GM19193 (cell line): ENCODE results near the gene AJM1.
"Not testable (repeated sequence)": the region's sequence is repeated elsewhere in the genome, so short reads cannot be mapped to it uniquely, and the experiment has no call there.

Experiments used
- POLR2A ChIP-seq: IDR thresholded peaks from 4 replicates; pipeline ENCODE4 v1.6.1; 2011; ENCODE audit not compliant: insufficient read depth, insufficient read length; ENCODE audit errors: extremely low read depth

The AJM1 gene

DNA sequence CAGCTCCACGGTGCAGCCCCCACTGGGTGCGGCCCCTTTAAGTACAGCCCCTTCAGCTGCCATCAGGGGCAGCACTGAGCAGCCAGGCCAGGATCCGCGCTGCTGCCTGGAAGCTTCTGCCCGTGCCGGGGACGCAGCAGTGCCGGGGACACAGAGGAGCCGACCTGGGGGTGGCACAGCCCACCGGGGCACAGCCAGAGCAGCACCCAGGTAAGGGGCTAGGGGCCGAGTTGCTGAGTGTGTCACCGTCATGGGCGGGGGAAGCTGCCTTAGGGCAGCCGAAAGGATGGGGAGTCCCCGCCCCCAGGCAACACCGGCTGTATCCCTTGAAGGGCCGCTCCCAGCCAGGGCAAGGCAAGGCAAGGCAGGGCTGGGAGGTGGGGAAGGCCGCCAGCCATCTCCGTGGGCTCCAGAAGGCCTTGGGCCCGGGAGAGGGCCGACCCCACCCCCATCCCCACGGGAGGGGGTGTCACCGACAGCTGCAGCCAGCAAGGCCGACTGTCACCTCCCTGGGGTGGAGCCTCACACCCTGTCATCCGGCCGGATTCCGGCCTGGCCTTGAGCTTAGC is at the start of gene AJM1:
TSS of gene AJM1 (plus strand) at position 99 of the 569 bp plus-strand sequence. CDS start 1,937 bp downstream, outside the sequence.
- TF ChIP-seq POLR2A, result not testable (repeated sequence)

DNA sequence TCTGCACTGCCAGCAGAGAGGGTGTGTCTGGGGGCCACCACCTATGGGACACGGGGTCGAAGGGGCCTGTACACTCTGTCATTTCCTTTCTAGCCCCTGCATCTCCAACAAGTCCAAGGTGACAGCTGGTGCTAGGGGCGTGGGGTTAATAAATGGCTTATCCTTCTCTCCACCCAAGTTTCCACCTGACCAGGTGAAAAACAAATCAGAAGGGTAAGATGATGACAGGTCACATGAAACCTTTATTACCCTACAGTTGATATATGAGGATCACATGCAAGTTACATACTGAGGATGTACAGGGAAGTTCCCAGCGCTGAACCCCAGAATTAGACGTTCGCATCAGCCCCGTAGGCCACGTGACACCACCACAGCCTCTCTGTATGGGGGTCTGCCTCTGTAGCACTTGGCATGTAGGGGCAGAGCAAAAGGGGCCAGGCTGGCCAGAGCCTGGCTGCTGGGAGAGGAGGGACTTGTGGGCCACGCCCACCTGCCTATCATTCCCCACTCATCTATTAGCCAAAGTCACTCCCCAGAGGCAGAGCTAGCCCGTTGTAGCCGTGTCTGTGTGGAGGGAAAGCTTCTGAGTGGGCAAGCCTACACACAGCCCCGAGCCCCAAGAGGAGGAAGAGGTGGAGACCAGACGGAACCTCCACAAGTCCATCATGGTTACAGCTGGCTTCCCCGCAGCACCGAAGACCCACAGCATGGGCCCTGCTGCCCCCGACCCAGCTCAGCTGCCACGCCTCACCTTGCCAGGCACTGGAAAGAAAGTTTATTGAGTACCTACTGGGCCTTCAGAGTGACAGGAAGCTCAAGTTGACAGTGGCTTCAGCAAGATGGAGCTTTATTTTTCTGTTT is 49.0 kb upstream of the AJM1 start:
- TF ChIP-seq POLR2A, result no peak

DNA sequence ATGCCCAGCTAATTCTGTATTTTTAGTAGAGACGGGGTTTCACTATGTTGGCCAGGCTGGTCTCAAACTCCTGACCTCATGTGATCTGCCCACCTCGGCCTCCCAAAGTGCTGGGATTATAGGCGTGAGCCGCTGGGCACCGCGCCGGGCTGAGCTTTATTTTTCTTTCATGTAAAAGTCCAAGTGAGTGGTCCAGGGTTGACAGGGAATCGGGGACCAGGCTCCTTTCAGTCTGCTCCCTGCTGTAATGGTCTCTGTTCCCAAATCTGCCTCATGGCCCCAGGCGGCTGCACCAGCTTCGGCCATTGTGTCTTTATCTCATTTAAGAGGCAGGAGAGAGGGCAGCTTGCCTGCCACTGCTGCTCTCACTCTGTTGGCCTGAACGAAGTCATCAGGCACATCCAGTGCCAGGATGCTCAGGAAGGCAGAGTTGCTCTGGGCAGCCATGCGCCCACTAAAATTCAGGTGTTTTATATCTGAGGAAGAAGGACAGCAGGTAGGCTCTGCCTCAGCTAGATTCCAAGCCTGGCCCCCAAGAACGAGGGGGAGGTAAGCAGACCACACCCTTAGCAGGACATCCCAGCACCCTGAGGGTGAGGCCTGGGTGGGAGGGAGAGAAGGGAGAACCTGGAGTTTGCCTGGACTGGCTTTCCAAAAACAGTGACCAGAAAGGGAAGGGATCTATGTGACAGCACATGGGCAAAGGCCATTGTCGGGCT is 47.8 kb upstream of the AJM1 start:
- TF ChIP-seq POLR2A, result no peak

DNA sequence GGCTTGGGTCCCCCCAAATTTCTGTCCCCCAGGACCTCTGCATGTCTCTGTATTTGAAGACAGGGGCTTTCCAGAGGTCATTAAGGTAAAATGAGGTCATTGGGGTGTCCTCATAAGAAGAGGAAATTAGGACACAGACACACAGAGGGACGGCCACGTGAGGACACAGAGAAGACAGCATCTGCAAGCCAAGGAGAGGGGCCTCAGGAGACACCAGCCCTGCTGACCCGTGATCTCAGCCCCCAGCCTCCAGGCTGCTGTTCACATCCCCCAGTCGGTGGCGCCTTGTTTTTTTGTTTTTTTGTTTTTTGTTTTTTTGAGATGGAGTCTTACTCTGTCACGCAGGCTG is 47.3 kb upstream of the AJM1 start:
- TF ChIP-seq POLR2A, result no peak

DNA sequence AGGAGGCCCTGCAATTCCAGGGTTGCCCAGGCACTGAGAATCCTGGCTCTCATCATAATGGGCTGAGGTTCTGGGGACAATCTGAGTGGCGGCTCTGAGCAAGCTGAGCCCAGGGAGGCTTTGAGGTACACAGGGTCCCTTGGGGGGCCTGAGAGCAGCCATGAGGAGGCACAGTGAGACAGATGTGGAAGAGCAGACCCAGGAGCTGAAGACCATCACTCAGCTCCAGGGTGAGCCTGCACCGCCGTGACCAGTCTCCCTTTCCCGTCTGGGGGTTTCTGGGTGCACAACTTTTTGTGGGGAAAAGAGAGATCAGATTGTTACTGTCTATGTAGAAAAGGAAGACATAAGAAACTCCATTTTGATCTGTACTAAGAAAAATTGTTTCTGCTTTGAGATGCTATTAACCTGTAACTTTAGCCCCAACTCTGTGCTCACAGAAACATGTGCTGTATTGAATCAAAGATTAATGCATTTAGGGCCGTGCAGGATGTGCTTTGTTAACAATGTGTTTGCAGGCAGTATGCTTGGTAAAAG is 46.0 kb upstream of the AJM1 start, which contains the start of gene CCDC183:
TSS of gene CCDC183 (plus strand) at position 101 of the 537 bp plus-strand sequence. CDS start at position 161, 60 bp downstream.
- no peak for TF ChIP-seq POLR2A

DNA sequence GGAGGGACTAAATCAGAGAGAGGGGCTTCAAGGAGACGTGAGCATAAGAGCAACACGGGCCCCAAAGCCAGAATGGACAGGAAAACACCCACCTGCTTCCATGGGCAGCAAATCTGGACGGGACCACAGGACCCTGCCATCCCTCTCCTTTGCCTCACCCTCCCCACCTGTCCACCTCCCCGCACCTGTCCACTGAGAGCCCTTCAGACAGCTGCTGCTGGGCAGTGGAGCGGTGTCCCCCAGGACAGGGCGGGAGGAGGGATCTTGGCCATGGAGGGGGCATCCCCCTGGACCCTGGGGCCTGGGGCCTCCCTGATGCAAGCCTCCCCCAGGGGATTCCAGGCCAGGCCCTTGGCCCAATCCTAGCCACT is 43.6 kb upstream of the AJM1 start:
- no peak for TF ChIP-seq POLR2A

DNA sequence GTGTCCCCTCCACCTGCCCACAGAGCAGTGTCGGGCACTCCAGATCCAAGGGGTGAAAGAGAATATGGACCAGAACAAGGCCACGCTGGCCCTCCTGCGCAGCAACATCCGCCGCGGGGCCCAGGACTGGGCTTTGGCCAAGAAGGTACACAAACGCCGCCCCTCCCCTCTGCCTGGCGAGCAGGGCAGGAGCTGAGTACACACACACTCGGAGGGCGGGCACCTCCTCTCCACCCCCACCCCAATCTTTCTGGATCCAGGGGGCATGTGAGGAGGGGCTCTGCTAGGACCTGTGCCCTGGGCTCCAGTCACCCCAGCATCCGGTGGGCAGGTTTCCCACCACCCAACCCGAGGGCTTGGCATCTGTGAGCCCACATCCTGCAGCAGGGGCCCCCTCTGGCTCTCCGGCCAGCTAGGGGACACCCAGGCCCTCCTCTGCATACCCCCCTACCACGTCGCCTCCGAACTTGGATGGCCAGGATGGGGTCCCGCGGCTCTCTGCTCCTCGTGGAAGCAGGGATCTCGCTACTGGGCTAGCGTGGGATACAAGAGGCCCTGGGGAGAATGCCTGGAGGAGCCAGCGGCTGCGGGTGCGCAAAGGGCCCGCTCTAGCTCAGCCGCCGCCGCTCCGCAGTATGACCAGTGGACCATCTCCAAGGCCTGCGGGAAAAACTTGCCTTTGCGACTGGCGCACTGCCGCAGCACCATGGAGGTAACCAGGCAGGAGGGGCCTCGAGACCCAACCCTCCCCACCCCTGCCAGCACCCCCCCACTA is 43.0 kb upstream of the AJM1 start:
- TF ChIP-seq POLR2A, result no peak

DNA sequence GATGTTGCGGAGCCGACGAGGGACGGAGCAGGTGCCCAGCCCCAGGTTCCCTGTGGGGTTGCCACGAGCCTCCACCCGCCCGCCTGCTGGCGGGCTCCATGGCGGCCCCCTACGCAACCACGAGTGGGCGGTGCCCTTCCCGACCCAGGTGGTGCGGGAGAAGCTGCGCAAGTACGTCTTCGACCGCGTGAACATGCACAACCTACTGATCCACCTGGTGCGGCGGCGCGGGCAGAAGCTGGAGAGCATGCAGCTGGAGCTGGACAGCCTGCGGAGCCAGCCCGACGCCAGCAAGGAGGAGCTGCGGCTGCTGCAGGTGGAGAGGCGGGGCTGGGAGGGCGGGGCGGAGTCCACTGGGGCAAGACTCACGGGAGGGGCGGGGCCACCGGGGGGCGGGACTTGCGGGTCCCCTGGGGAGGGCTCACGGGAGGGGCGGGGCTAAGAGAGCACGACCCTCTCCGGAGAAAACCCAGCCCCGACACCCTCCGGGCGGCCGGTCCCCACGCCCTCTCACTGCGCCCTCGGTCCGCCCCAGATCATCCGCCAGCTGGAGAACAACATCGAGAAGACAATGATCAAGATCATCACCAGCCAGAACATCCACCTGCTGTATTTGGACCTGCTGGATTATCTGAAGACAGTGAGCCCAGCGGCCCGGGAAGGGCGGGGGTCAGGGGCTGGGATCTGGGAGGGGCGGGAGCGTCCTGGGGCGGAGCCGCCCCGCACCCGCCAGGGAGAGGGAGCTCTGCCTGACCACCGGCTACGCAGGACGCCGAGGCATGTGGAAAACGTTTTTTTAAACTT is 42.2 kb upstream of the AJM1 start:
- peak; percentile 32 for TF ChIP-seq POLR2A

DNA sequence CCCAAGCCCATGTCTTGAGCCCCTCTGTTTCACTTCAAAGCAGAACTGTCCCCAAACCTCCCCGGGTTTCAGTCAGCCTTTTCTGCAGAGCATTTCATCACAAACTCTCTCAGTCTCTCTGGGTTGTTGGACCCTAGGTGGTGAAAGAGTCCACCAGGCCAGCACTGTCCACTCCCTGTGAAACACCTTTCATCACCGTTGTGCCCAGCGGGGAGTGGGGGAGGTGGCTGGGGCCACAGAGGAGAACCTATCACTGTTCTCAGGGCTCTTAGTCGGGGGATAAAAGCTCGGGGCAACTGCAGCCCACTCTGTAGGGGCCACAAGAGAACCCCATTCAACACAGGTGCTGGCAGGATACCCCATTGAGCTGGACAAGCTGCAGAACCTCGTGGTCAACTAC is 40.0 kb upstream of the AJM1 start:
- no peak for TF ChIP-seq POLR2A

DNA sequence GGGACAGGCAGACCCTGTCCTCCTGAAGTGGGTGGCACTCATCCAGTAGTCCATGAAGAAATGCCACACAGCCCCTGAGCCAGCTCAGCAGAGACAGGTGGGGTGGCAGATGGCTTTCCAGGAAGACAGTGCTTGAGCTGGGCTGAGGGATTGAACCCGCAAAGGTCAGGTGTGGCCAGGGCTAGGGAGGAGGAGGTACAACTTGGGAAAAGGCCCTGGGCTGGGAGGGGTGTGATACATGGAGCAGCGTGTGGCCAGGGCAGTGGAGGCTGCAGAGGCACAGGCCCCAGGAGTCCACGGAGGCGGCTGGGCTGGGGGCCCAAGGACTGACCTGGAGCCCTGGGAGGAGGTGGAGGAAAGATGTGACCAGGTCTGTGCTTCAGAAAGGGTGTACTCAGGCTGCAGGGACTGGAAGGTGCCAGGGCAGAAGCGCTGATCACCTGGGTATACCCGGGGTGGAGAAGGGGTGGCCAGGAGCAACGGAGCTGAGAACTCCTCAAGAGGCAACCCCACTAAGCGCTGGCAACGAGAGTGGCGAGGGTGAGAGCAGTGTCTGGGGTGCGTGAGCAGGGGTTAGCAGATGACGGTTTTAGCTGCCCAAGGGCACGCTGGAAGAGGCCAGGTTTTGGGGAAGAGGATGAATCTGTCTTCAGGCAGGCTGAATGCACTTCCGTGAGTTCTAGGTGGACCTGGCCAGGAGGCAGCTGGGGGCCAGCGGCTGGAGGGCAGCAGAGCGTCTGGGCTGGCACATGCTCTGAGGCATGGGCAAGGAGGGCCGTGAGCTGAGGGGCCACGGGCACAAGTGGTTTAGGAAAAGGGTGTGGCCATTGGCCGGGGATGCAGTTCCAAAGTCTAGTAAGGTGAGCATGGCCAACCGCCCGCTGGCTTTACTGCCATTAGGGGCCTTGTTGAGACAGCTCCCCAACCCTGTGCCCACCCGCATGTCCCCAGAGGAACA is 38.4 kb upstream of the AJM1 start:
- no peak for TF ChIP-seq POLR2A

DNA sequence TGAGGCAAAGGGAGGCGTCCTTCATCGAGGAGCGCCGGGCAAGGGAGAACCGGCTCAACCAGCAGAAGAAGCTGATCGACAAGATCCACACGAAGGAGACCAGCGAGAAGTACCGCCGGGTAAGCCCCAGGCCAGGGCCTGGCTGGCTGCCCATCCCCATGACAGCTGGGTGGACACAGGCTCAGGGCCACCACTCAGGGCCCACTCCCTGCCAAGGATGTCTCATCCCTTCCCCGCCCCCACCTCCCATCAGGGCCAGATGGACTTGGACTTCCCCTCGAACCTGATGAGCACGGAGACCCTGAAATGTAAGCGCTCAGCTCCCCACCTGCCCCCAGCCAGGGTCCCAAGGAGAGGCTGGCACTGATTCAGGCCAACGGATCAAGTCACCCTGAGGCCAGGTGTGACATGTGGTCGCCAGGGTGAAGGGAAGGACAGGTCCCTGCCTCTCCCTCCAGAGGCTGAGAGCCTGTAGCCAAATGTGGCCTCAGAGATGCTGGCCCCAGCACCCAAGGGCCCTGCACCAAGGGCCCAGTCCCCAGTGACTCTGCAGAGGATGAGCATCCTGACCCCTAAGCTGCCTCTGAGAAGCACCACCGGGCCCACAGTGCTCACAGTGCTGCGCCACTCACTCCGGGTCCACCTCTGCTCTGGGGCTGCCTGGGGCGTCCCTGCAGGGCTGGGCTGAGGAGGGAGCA is 37.6 kb upstream of the AJM1 start:
- no peak for TF ChIP-seq POLR2A

DNA sequence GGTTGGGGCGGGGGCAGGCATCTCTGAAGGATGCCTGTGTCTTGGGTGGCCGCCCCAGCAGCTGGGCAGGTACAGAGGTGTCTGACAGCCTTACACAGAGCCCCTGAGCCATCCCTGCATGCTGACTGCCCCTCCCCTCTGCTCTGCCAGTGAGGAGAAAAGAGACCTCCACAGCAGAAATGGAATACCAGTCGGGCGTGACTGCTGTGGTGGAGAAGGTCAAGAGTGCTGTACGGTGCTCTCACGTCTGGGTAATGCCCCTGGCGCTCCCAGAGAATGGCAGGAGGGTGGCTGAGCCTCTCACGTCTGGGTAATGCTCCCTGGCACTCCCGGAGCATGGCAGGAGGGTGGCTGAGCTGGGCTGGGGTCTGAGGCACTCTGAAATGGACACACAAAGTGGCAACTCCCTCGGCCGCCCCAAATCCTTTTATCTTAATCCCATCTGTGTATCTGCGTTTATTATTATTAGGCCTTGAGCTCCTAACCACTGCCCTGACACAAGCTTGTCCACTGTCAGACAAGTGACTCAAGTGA is 37.0 kb upstream of the AJM1 start:
- TF ChIP-seq POLR2A, result no peak
